Astrocyte (in vitro differentiated cells and primary cell): Measurements from ENCODE around the gene FAM131A. TPM values are rescaled to one million over a fixed set of nuclear protein-coding genes. Genes with fewer than 3 reads are reported as not detected.

Source experiments
- DNase-seq: peaks from one replicate; pipeline ENCODE4 v3.0.0-alpha.2; 2010; ENCODE audit warnings: low read depth
- FAIRE-seq: peaks from 2 replicates; lab custom pipeline; 2011; peaks lifted over from hg19 to GRCh38; lab: Jason Lieb, UNC
- H2AFZ ChIP-seq: 2 replicates; pipeline ENCODE4 v1.6.0; 2012; ENCODE audit warnings: low read depth, low read length, inconsistent platforms
- H3K27ac ChIP-seq: 2 replicates; pipeline ENCODE4 v1.5.1; 2011; ENCODE audit warnings: low read depth, low read length, inconsistent platforms
- H3K27me3 ChIP-seq: 2 replicates; pipeline ENCODE4 v1.6.0; 2011; ENCODE audit warnings: low read length, inconsistent platforms; ENCODE audit not compliant: insufficient read depth
- H3K36me3 ChIP-seq: 2 replicates; pipeline ENCODE4 v1.5.1; 2011; ENCODE audit warnings: low read length, inconsistent platforms; ENCODE audit not compliant: insufficient read depth
- H3K4me1 ChIP-seq: 2 replicates; pipeline ENCODE4 v1.5.1; 2011; ENCODE audit warnings: low read length, inconsistent platforms; ENCODE audit not compliant: insufficient read depth
- H3K4me2 ChIP-seq: 2 replicates; pipeline ENCODE4 v1.6.0; 2012; ENCODE audit warnings: low read length, inconsistent platforms
- H3K4me3 ChIP-seq: 2 replicates; pipeline ENCODE4 v1.5.1; 2011; ENCODE audit warnings: low read depth, mild to moderate bottlenecking, low read length, inconsistent platforms; ENCODE audit not compliant: insufficient read depth
- H3K79me2 ChIP-seq: 2 replicates; pipeline ENCODE4 v1.6.0; 2012; ENCODE audit warnings: mild to moderate bottlenecking, low read length, inconsistent platforms; ENCODE audit not compliant: insufficient read depth
- H3K9ac ChIP-seq: 2 replicates; pipeline ENCODE4 v1.6.0; 2012; ENCODE audit warnings: mild to moderate bottlenecking, low read length, inconsistent platforms
- H3K9me3 ChIP-seq: 2 replicates; pipeline ENCODE4 v1.5.1; 2012; ENCODE audit warnings: low read depth, mild to moderate bottlenecking, low read length, inconsistent platforms; ENCODE audit not compliant: insufficient read depth
- H4K20me1 ChIP-seq: 2 replicates; pipeline ENCODE4 v1.6.0; 2012; ENCODE audit warnings: low read length, inconsistent platforms; ENCODE audit not compliant: insufficient read depth
- H3K27ac Mint-ChIP-seq: one replicate; pipeline ENCODE4 v1.8.0; 2021; ENCODE audit warnings: mild to moderate bottlenecking, mixed read lengths; ENCODE audit not compliant: unreplicated experiment
- H3K27me3 Mint-ChIP-seq: one replicate; pipeline ENCODE4 v1.8.0; 2021; ENCODE audit warnings: low read depth, mixed read lengths; ENCODE audit not compliant: unreplicated experiment
- H3K36me3 Mint-ChIP-seq: one replicate; pipeline ENCODE4 v1.8.0; 2021; ENCODE audit warnings: low read depth, mixed read lengths; ENCODE audit not compliant: unreplicated experiment
- H3K4me1 Mint-ChIP-seq: one replicate; pipeline ENCODE4 v1.8.0; 2021; ENCODE audit warnings: low read depth, mixed read lengths; ENCODE audit not compliant: unreplicated experiment
- H3K4me3 Mint-ChIP-seq: one replicate; pipeline ENCODE4 v1.8.0; 2021; ENCODE audit warnings: mild to moderate bottlenecking, moderate library complexity, mixed read lengths; ENCODE audit not compliant: unreplicated experiment
- H3K9me3 Mint-ChIP-seq: one replicate; pipeline ENCODE4 v1.8.0; 2021; ENCODE audit warnings: mild to moderate bottlenecking, mixed read lengths; ENCODE audit not compliant: unreplicated experiment
- EZH2 ChIP-seq: IDR thresholded peaks from 2 replicates; pipeline ENCODE4 v1.6.1; 2012; ENCODE audit warnings: mild to moderate bottlenecking, low read length, inconsistent platforms; ENCODE audit not compliant: insufficient read depth
- total RNA-seq: library from RNA; stranded (reverse); gene quantifications from 2 replicates; pipeline ENCODE4 v1.2.1, GENCODE V29; 2021
- TF ChIP-seq, protein P1 (sequence below): IDR thresholded peaks from 2 replicates; pipeline ENCODE4 v1.5.1; 2011; ENCODE audit warnings: low read depth, mild to moderate bottlenecking, inconsistent platforms, low read length, moderate library complexity; ENCODE audit not compliant: insufficient read depth

Gene FAM131A
- total RNA-seq, 1 donor from 2014 or later: 12.2 TPM

- DNase-seq: no peak
- Mint-ChIP-seq H3K4me3 (no peak overlapping the region), H3K9me3 (no peaks in the 10 kb centered on the region), H3K27me3 (no peaks in the 10 kb centered on the region), H3K36me3 (peaks cover 12% of the 10 kb centered on the region), H3K27ac (no peak overlapping the region), H3K4me1 (peaks cover 28% of the 10 kb centered on the region)
- Histone ChIP-seq H3K27ac (no peak overlapping the region), H3K36me3 (no peaks in the 10 kb centered on the region), H3K79me2 (no peaks in the 10 kb centered on the region), H3K4me1 (peaks cover 11% of the 10 kb centered on the region), H3K9me3 (no peaks in the 10 kb centered on the region), H2AFZ (no peak overlapping the region), H3K4me2 (no peak overlapping the region), H4K20me1 (peaks cover 12% of the 10 kb centered on the region), H3K9ac (no peak overlapping the region), H3K27me3 (no peaks in the 10 kb centered on the region), H3K4me3 (no peak overlapping the region)
- TF ChIP-seq, protein P1, sequence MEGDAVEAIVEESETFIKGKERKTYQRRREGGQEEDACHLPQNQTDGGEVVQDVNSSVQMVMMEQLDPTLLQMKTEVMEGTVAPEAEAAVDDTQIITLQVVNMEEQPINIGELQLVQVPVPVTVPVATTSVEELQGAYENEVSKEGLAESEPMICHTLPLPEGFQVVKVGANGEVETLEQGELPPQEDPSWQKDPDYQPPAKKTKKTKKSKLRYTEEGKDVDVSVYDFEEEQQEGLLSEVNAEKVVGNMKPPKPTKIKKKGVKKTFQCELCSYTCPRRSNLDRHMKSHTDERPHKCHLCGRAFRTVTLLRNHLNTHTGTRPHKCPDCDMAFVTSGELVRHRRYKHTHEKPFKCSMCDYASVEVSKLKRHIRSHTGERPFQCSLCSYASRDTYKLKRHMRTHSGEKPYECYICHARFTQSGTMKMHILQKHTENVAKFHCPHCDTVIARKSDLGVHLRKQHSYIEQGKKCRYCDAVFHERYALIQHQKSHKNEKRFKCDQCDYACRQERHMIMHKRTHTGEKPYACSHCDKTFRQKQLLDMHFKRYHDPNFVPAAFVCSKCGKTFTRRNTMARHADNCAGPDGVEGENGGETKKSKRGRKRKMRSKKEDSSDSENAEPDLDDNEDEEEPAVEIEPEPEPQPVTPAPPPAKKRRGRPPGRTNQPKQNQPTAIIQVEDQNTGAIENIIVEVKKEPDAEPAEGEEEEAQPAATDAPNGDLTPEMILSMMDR: no peak
- no peak for TF ChIP-seq EZH2
- no peak for FAIRE-seq
Observed at GRCh38 chr3:184349563-184350470, 12.4 kb downstream of the FAM131A start.

GRCh38 chr3:184350618-184351017 lies 13.2 kb downstream of the FAM131A start:
- Mint-ChIP-seq H3K4me3 (no peak overlapping the region), H3K36me3 (peaks cover 15% of the 10 kb centered on the region), H3K4me1 (peaks cover 29% of the 10 kb centered on the region), H3K27me3 (no peaks in the 10 kb centered on the region), H3K9me3 (no peaks in the 10 kb centered on the region), H3K27ac (no peak overlapping the region)
- peaks cover 7% of the 10 kb centered on the region for H3K4me1 ChIP-seq
- no peak for DNase-seq
- H4K20me1 ChIP-seq: peaks cover 15% of the 10 kb centered on the region
- H2AFZ ChIP-seq: no peak overlapping the region
- H3K27me3 ChIP-seq: no peaks in the 10 kb centered on the region
- H3K4me3 ChIP-seq: no peak overlapping the region
- H3K9ac ChIP-seq: no peak overlapping the region
- no peak overlapping the region for H3K4me2 ChIP-seq
- no peaks in the 10 kb centered on the region for H3K9me3 ChIP-seq
- FAIRE-seq: no peak
- H3K27ac ChIP-seq: no peak overlapping the region
- TF ChIP-seq, protein P1: no peak
- TF ChIP-seq EZH2: no peak
- no peaks in the 10 kb centered on the region for H3K79me2 ChIP-seq
- H3K36me3 ChIP-seq: no peaks in the 10 kb centered on the region
